Measurements from ENCODE around the gene MSL2.
"Not testable (repeated sequence)": the region's sequence is repeated elsewhere in the genome, so short reads cannot be mapped to it uniquely, and the experiment has no call there.

The MSL2 gene

DNA sequence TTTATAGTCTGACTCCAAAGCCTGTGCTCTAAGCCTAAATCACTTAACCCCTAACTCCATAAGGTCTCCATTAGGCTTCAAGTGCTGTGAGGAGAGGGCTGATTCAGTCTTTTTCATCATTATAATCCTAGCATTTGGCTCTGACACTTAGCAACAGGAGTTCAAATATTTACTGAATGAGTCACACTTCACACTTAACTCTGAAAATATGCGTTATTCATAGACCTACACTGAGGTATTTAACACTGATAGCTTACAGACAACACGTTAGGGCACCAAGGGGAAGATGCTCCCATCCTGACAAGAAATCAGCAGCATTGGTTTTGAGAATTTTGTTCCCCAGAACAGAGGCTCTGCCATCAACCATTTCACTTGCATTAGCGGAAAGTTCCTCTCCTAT lies 53.5 kb downstream of the MSL2 start:
- DNase-seq, result no peak

DNA sequence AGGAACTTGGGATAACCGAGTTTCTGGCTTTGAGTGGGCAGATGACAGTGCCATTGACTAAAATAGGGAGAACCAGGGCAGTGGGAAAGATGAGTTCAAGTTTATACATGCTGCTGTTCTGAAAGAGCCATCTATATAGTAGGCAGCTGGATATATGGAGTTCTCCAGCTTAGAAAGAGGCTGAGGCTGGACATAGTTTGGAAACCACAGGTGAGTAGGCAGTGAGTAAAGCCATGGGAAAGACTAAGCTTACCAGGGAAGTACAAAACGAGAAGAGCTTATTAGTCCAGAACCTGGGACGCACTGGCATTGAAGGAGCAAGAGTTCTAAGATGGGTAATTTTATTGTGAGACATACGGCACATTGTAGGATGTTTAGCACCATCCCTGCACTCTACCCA lies 54.2 kb downstream of the MSL2 start:
- no peak for DNase-seq

DNA sequence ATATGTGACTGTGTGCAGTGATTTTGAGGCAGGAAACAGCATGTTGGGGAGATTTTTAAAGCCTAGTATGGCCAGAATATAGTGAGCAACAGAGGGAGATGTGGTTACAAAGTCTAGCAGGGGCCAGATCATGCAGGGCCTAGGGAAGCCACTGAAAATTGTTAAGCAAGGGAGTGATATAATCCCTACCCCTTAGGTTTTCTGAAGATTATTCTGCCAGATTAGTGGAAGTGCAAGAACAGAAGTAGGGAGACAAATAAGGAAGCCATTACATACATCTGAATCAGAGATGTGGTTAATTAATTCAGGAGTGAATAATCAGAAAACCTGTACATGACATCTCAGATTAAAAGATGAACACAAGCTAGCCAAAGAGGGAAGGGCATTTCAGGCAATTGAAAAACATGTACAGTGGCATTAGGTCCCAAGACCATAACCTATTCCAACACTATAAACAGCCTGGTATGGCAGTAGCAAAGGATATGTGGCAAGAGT lies 54.8 kb downstream of the MSL2 start:
- no peak for DNase-seq

DNA sequence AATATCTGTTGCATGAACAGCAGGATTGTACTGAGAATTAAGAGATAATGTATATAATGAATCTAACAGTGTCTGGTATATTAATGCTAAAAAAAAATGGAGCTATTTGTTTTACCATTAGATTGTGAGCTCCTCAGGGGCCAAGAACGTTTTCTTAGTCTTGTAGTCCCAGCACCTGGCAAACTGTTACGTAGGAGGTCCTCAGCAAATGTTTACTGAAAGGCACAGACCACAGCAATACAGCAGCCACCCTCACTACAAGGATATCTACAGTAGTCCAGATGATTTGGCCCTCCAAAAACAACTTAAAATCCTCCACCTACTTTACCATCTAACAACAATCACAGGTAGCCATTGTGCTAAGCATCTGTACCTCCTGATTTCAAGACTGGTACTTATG lies 59.7 kb downstream of the MSL2 start:
- no peak for DNase-seq

DNA sequence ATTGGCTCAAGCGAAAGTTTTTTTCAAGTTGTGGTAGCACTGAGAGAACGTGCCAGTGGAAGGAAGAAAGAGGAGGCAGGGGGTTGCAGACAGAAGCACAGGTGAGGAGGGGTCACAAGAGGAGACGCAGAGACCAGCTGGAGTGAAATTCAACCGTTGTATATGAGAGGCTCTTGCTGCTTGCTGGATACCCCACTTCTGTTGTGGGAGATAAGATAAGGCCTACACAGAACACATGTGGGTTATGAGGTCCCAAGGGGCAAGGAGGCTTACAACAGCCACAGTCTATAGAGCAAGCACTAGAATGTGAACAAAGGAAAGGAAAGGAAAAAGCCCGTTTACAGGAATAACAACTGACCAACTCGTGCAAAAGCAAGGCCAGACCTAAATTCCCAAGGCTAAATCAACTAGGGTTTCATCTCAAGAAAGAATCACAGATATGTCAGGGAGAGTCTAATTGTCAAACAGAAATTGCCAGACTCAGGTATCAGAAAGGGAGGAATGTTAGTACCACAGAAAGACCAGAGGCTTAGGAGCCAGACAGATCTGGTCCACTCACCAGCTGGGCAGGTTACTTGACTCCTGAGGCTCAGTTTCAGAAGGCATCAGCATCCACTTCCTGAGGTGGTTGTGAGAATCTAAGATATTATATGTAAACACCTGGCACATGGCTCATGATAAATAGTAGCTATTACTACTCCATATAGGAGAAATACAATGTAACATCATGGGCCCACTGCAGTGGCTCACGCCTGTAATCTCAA lies 60.9 kb downstream of the MSL2 start:
- no peak for DNase-seq

DNA sequence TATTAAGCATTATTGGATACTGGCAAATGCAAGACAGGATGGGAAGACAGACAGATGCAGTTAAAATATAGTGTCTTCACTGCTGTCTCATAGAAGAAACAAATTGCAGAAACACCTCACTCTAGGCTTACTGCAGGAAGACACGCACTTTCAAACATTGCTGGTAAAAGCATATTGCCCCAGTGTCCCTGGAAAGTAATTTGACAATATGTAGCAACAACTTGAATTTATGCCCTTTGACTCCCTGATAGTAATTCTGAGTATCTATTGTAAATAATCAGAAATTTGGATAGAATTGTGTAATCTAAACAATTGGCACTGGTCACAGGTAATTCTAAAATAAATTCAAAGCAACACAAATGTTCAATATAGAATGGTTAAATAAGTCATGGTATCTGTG lies 62.0 kb downstream of the MSL2 start:
- DNase-seq, result no peak

DNA sequence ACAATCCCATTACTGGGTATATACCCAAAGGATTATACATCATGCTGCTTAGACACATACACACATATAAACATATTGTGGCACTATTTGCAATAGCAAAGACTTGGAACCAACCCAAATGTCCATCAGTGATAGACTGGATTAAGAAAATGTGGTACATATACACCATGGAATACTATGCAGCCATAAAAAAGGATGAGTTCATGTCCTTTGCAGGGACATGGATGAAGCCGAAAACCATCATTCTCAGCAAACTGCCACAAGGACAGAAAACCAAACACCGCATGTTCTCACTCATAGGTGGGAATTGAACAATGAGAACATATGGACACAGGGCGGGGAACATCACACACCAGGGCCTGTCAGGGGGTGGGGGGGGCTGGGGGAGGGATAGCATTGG lies 64.5 kb downstream of the MSL2 start:
- not testable (repeated sequence) for DNase-seq

DNA sequence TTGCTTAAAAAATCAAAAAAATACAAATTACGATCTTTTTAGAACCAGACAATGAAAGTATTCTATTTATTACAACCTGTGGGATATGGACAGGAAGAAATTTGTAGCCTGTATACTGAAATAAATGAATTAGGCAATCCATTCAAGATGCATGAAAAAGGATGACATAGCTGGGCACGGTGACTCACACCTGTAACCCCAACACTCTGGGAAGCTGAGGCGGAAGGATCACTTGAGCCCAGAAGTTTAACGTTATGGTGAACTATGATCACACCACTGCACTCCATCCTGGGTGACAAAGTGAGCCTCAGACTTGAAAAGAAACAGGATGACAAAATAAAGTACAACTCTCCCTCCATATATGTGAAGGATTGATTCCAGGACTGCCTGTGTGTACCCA lies 74.1 kb downstream of the MSL2 start:
- no peak for DNase-seq

DNA sequence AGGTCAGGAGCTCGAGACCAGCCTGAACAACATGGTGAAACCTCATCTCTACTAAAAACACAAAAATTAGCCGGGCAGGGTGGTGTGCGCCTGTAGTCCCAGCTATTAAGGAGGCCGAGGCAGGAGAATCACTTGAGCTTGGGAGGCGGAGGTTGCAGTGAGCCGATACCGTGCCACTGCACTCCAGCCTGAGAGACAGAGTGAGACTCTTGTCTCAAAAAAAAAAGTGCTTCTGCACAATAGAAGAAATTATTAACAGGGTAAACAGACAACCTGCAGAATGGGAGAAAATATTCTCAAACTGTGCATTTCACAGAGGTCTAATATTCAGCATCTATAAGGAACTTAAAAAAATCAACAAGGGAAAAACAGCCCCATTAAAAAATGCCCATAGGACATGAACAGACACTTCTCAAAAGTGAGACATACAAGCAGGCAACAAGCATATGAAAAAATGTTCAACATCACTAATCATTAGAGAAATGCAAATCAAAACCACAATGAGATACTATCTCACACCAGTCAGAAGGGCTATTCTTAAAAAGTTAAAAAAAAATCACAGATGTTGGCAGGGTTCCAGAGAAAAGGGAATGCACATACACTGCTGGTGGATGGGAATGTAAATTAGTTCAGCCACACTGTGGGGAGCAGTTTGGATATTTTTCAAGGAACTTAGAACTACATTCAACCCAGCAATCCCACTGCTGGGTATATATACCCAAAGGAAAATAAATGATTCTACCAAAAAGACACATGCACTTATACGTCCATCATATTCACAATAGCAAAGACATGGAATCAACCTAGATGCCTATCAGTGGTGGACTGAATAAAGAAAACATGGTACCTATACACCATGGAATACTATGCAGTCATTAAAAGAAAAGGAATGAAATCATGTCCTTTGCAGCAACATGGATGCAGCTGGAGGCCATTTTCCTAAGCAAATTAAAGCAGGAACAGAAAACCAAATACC lies 75.5 kb downstream of the MSL2 start:
- no peak for DNase-seq

DNA sequence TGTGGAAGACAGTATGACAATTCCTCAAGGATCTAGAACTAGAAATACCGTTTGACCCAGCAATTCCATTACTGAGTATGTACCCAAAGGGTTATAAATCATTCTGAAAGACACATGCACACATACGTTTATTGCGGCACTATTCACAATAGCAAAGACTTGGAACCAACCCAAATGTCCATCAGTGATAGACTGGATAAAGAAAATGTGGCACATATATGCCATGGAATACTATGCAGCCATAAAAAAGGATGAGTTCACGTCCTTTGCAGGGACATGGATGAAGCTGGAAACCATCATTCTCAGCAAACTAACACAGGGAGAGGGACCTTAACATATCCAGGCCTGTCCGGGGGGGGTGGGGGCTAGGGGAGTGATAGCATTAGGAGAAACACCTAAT lies 76.4 kb downstream of the MSL2 start:
- not testable (repeated sequence) for DNase-seq

DNA sequence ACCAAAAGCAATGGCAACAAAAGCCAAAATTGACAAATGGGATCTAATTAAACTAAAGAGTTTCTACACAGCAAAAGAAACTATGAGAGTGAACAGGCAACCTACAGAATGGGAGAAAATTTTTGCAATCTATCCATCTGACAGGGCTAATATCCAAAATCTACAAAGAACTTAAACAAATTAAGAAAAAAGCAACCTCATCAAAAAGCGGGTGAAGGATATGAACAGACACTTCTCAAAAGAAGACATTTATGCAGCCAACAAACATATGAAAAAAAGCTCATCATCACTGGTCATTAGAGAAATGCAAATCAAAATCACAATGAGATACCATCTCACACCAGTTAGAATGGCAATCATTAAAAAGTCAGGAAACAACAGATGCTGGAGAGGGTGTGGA lies 76.8 kb downstream of the MSL2 start:
- not testable (repeated sequence) for DNase-seq

DNA sequence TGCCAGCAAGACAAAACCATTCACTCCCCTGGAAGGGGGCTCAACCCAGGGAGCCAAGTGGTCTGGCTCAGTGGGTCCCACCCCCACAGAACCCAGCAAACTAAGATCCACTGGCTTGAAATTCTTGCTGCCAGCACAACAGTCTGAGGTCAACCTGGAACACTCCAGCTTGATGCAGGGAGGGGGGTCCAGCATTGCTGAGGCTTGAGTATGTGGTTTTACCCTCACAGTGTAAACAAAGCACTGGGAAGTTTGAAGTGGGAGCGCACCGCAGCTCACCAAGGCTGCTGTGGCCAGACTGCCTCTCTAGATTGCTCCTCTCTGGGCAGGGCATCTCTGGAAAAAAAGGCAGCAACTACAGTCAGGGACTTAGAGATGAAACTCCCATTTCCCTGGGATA lies 81.7 kb downstream of the MSL2 start:
- no peak for DNase-seq

DNA sequence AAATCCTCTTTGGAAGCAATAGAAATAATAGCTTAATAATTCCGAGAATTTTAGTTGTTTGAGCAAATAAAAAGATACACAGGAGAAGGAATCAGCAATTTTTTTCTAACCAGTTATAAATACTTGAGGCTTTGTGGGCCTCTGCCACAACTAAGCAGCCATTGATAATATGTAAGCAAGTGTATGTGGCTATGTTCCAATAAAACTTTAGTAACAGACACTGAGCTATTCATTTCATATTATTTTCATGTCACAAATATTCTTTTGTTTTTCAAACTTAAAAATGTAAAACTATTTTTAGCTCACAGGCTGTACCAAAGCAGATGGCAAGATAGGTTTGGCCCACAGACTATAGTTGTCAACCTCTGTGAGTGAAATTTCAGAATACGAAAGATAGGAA lies 85.7 kb downstream of the MSL2 start:
- no peak for DNase-seq

DNA sequence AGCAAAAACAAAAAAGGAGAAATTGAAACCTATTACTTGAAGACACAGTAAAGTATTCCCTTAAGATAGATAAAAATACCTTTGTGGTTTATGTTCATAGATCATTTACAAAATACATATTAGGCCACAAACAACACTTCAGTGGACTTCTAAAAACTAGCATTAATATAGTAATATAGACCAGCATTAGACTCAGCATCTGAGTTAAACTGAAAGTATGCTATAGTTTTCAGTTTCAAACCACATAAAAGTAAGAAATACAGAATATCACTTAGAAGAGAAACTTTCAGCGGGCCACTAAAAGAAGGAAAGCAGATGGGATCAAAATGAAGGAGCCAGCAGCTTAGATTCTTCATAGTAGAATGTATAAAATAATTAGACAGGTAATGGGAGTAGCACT lies 86.6 kb downstream of the MSL2 start:
- no peak for DNase-seq

DNA sequence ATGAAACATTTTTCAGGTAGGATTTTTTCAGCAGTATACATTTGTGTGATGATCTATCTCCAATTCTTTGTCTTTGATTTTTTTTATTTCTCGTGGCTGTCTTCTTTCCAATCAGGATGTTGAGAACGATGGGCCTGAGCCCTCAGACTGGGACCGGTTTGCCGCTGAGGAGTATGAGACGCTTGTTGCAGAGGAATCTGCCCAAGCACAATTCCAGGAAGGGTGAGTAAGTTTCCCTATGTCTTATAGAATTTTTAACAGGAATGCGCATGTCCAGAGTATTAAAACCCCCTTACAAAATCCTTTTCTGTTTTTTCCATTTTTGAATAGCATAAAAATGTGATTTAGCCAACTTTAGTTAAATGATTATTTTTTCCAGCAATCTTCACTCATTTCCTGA lies 90.0 kb downstream of the MSL2 start:
- no peak for DNase-seq

DNA sequence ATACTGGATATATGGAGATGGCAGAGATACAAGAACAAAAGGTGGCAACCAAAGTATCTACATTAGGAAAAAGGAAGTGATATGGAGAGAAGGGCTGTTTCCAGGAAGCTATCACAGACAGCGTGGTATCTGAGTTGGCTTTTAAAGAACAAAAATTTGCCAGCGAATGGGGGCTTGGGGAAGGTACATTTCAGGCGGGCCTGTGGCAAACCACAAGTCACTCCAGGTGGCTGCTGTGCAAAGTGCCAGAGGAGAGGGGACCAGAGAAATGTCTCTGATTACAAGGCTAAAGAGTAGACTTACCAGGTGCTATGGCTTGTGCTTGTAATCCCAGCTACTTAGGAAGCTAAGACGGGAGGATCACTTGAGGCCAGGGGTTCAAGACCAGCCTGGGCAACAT lies 91.1 kb downstream of the MSL2 start:
- DNase-seq, result no peak

Data from stimulated activated CD4-positive, alpha-beta T cell treated with anti-CD3 and anti-CD28 coated beads, Interleukin-15, amount 100 ng/mL, for 24 hours (primary cell).